Fibroblast of the conjunctiva (primary cell): ENCODE data around the gene TSG101.

ENCODE experiments used
- DNase-seq: peaks from one replicate; pipeline ENCODE4 v3.0.0-alpha.2; 2010; ENCODE audit warnings: low read depth

TSG101 gene

DNA sequence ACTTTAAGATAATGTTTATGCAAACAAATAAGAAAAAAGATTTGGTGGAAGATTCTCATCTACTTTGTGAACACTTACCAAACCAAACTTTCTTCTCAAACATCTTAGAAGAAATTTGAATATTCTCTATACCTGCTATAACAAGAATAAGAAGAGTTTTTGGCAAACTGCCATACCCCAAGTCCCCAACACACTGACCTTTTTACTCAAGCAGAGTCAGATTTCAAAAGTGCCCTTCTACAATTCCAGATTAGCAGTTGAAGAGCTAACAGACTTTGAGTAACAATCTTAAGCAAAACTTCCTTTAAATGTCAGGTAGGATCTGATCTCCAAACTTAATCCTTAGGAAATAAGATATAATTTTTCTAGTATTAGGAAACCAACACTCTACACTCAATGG, 33.9 kb downstream of the TSG101 start:
- DNase-seq, result no peak

- no peak for DNase-seq
Measured at GRCh38 chr11:18491924-18492323, 34.8 kb downstream of the TSG101 start.

DNA sequence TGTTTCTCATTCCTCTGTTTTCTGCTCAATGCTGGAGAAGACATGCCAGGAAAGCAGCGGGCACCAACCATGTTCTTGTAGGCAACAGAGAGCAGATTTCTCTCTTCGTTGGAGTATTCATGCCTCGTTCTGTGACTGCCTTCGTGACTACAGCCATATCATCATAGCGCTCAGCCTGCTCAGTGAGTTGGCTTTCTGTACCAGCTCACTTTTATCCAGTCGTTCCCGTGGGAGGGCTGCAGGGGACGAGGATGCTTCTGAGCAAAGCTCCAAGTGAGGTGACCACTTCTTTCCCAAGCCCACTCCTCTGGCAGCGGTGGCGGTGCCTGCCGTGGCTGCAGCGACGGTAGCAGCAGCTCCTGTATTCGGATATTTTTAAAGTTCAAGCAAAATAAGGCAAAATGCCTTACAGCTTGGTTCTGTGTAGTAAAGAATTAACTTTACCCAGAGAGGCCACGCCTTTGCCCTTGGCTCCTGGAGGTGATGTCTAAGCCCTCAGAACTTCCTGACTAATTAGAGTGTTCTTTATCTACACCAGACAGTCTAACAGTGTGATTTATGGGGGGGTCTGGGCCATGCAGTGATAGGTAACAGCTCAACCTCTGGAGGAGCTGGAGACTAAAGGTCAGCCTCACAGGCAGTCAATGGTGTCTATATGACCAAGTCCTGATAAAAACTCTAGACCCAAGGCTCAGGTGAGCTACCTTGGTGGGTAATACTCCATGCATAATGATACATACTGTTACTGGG, 35.8 kb downstream of the TSG101 start:
- DNase-seq, result no peak

GRCh38 chr11:18490319-18490718, 36.4 kb downstream of the TSG101 start:
- DNase-seq, result no peak

- no peak for DNase-seq
Measured at GRCh38 chr11:18485913-18486528, 40.7 kb downstream of the TSG101 start.

- no peak for DNase-seq
Measured at GRCh38 chr11:18479063-18479462, 47.7 kb downstream of the TSG101 start.

GRCh38 chr11:18472587-18472986, 54.2 kb downstream of the TSG101 start:
- no peak for DNase-seq

DNA sequence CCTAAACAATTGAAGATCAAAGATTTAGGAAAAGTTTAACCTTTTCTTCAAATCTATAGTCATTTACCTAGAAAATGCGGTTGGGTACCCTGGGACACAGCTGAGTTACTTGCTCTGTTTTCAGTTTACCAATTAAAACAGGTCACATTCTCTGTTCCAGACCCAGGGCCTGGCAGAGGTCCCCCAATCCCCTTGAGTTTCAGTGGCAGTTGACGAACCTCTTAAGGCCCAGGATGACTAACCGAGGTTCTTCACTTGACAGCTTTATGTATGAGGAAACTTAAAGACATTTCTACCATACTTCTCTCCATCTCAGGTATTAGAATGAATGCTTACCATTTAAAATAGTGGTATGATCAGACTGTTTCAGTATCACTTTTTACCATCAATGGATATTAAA, 54.7 kb downstream of the TSG101 start:
- no peak for DNase-seq

DNA sequence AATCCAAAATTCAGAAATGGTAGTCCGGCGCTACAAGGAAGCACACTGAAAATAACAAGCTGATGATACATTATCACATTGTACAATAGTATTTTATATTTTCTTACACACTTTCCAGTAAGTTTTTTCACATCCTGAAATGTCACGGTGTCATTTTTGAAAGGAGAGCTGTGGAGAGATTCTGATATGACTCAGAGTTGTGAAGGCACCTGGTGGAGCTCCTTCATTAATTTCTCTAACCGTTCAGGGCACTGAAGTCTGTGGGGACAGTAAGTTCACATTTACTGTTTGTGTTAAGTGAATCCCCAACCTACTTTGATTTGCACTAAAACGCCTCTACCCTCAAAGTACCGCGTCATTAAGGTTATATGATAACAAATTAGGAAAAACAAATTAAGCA, 57.8 kb downstream of the TSG101 start:
- DNase-seq, result no peak

DNA sequence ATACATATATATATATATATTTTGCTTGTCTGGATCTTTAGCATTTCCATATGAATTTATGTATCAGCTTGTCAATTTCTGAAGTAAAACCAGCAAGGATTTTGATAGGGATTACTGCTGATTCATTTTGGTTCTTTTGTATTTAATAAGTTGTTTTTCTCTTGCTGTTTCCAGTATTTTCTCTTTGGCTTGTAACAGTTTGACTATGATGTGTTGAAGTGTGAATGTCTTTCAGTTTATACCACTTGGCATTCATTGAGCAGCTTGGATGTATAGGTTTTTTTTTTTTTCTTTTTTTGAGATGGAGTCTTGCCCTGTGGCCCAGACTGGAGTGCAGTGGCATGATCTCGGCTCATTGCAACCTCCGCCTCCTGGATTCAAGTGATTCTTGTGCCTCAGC, 58.7 kb downstream of the TSG101 start:
- DNase-seq, result no peak

- no peak for DNase-seq
Measured at GRCh38 chr11:18466402-18466801, 60.3 kb downstream of the TSG101 start.

GRCh38 chr11:18463439-18463838, 63.3 kb downstream of the TSG101 start:
- no peak for DNase-seq

DNA sequence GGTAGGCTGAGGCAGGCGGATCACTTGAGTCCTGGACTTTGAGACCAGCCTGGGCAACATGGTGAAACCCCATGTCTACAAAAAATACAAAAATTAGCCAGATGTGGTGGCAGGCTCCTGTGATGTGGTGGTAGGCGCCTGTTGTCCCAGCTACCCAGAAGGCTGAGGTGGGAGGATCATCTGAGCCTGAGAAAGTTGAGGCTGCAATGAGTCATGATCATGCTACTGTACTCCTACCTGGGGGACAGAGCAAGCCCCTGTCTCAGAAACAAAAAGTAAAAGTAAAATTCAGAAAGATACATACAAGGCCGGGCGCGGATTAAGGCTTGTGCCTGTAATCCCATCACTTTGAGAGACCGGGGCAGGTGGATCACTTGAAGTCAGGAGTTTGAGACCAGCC, 64.8 kb downstream of the TSG101 start:
- no peak for DNase-seq

DNA sequence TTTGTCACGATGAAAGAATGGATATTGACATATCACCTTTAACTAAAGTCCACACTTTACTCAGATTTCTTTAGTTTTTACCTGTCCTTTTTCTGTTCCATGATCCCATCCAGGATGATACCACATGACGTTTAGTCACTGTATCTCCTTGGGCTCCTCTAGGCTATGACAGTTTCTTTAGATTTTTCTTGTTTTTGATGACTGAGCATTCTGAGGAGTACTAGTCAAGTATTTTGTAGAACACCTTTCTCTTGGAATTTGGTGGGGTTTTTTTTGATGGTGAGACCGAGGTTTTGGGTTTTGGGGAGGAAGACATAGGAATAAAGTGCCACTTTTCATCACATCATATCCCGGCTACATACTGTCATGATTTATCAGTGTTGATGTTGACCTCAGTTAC, 67.1 kb downstream of the TSG101 start:
- DNase-seq, result no peak

- no peak for DNase-seq
Measured at GRCh38 chr11:18457450-18457849, 69.3 kb downstream of the TSG101 start.

- no peak for DNase-seq
Measured at GRCh38 chr11:18455686-18456372, 70.9 kb downstream of the TSG101 start, which contains the start of gene LDHAL6A. LDHAL6A (plus strand) TSS chr11:18455856; CDS start chr11:18456681, 825 bp downstream.

DNA sequence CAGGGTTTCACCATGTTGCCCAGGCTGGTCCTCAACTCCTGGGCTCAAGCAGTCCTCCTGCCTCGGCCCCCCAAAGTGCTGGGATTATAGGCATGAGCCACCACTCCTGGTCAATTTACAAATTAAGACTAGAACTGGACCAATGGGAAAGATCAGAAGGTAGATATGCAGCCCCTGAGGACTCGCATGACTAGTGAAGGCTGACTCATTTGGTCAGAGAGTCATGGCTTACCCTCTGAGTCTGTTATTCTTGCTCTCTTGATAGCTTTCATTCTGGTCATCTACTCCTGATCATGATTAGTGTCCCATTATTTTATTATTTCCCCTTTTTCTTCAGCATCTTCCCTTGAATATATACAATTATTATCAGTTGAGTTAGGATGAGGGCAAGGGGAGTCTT, 73.8 kb downstream of the TSG101 start:
- DNase-seq, result no peak

DNA sequence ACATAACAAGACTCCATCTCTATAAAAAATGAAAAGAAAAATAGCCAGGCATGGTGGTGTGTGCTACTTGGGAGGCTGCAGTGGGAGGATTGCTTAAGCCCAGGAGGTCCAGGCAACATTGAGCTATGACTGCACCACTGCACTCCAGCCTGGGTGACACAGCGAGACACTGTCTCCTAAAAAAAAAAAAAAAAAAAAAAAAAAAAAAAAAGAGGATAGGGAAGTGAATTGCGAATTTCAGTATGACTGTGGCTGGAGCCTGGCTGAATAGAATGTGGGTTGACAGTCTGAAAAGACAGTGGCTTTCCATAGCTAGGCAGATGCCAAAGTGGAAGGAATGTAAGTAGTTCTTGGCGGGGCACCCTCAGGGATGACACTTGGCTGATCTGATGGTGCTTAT, 77.5 kb downstream of the TSG101 start:
- no peak for DNase-seq

DNA sequence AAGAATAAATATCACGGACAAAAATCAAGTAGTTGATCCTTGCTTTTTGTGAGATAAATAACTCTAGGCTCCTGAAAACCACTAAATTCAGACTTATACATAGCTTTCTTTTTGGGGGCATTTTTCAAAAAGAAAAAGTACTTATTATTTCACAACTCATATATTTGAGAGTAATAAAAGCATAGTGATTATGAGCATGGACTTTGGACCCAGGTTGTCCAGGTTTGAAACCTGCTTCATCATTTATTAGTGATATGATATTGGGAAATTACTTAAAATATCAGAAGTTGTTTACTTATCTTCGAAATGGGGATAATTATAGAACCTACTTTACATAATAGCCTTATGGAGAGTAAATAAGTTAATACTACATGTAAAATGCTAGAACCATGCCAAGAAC, 88.1 kb downstream of the TSG101 start:
- DNase-seq, result no peak
